Ishikawa (cell line): ENCODE measurements around the gene EHF.

Experiments used
- CEBPB ChIP-seq: IDR thresholded peaks from 2 replicates; pipeline ENCODE4 v1.6.1; 2012
- CREB1 ChIP-seq: IDR thresholded peaks from 2 replicates; pipeline ENCODE4 v1.6.1; 2012; ENCODE audit warnings: low read depth
- EGR1 ChIP-seq: IDR thresholded peaks from 2 replicates; pipeline ENCODE4 v1.6.1; 2012
- EP300 ChIP-seq: IDR thresholded peaks from 2 replicates; pipeline ENCODE4 v1.6.1; 2012; ENCODE audit warnings: borderline replicate concordance
- FOXM1 ChIP-seq: IDR thresholded peaks from 2 replicates; pipeline ENCODE4 v1.6.1; 2012; ENCODE audit warnings: low read depth, borderline replicate concordance
- MAX ChIP-seq: IDR thresholded peaks from 2 replicates; pipeline ENCODE4 v1.6.1; 2012
- NFIC ChIP-seq: IDR thresholded peaks from 2 replicates; pipeline ENCODE4 v1.6.1; 2012
- RAD21 ChIP-seq: IDR thresholded peaks from 2 replicates; pipeline ENCODE4 v1.6.1; 2012; ENCODE audit warnings: low read depth
- REST ChIP-seq: IDR thresholded peaks from 2 replicates; pipeline ENCODE4 v1.6.1; 2012; ENCODE audit warnings: low read depth, mild to moderate bottlenecking
- TAF1 ChIP-seq: IDR thresholded peaks from 2 replicates; pipeline ENCODE4 v1.6.1; 2012; ENCODE audit warnings: low read depth, mild to moderate bottlenecking
- TCF12 ChIP-seq: IDR thresholded peaks from 2 replicates; pipeline ENCODE4 v1.6.1; 2012; ENCODE audit warnings: low read depth
- TEAD4 ChIP-seq: IDR thresholded peaks from 2 replicates; pipeline ENCODE4 v1.6.1; 2012
- USF1 ChIP-seq: IDR thresholded peaks from 2 replicates; pipeline ENCODE4 v1.6.1; 2012
- YY1 ChIP-seq: IDR thresholded peaks from 2 replicates; pipeline ENCODE4 v1.6.1; 2012; ENCODE audit warnings: low read depth
- ZBTB7A ChIP-seq: IDR thresholded peaks from 2 replicates; pipeline ENCODE4 v1.6.1; 2012; ENCODE audit warnings: low read depth

EHF gene

GRCh38 chr11:34636127-34636526, 15.2 kb downstream of the EHF start:
- TF ChIP-seq MAX (no peak), CEBPB (no peak), NFIC (no peak), REST (no peak), RAD21 (no peak), TCF12 (no peak), EP300 (no peak), ZBTB7A (no peak), TAF1 (no peak), FOXM1 (no peak), TEAD4 (no peak), USF1 (no peak), YY1 (no peak)

GRCh38 chr11:34637303-34637702, 16.4 kb downstream of the EHF start:
- TF ChIP-seq USF1 (no peak), CREB1 (no peak), TEAD4 (no peak), TAF1 (no peak), TCF12 (no peak), EP300 (no peak), MAX (no peak), EGR1 (no peak), NFIC (no peak), ZBTB7A (no peak), RAD21 (no peak), FOXM1 (no peak), YY1 (no peak), REST (no peak), CEBPB (no peak)

- TF ChIP-seq REST, result no peak
- no peak for TF ChIP-seq CEBPB
- TF ChIP-seq FOXM1, result no peak
- no peak for TF ChIP-seq ZBTB7A
- TF ChIP-seq TEAD4, result no peak
- no peak for TF ChIP-seq EGR1
These were observed 18.0 kb downstream of the EHF start for GRCh38 chr11:34638897-34639296.

- no peak for TF ChIP-seq USF1
- no peak for TF ChIP-seq NFIC
These were observed 18.7 kb downstream of the EHF start for GRCh38 chr11:34639545-34639944.
